OCI-LY3 (cell line): Measurements from ENCODE around the gene PLN.

ENCODE experiments used
- H2AFZ ChIP-seq: fragments of 200-600, 300-600 bp; shearing (Covaris generic); 2 replicates; pipeline ENCODE4 v1.6.0; 2014; ENCODE audit warnings: antibody characterized with exemption, low read depth, low read length
- H3K27ac ChIP-seq: fragments of 200-600, 300-600 bp; sonication (generic); 2 replicates; pipeline ENCODE4 v1.5.1; 2014; ENCODE audit warnings: mild to moderate bottlenecking, low read length, moderate library complexity, mixed read lengths
- H3K27me3 ChIP-seq: fragments of 200-600, 300-600 bp; sonication (generic); 2 replicates; pipeline ENCODE4 v1.6.1; 2014; ENCODE audit warnings: low read depth, low read length, mixed read lengths
- H3K36me3 ChIP-seq: fragments of 200-600, 300-600 bp; sonication (generic); replicated peaks from 2 replicates; pipeline ENCODE3; 2014; ENCODE audit warnings: low read depth, low read length, mixed read lengths
- H3K4me1 ChIP-seq: fragments of 300-600, 200-600 bp; sonication (generic); 2 replicates; pipeline ENCODE4 v1.6.1; 2014; ENCODE audit warnings: low read length, mixed read lengths
- H3K4me2 ChIP-seq: fragments of 200-600, 300-600 bp; sonication (generic); 2 replicates; pipeline ENCODE4 v1.6.1; 2014; ENCODE audit warnings: low read length, mixed read lengths
- H3K4me3 ChIP-seq: fragments of 300-600, 200-600 bp; sonication (generic); 2 replicates; pipeline ENCODE4 v1.5.1; 2014; ENCODE audit warnings: antibody characterized with exemption, mild to moderate bottlenecking, low read length, moderate library complexity
- H3K79me2 ChIP-seq: fragments of 300-600, 200-600 bp; shearing (Covaris generic); 2 replicates; pipeline ENCODE4 v1.6.1; 2014; ENCODE audit warnings: mild to moderate bottlenecking, low read length, mixed read lengths
- H3K9ac ChIP-seq: fragments of 300-600, 200-600 bp; shearing (Covaris generic); 2 replicates; pipeline ENCODE4 v1.6.0; 2014; ENCODE audit warnings: mild to moderate bottlenecking, low read length, moderate library complexity
- H3K9me3 ChIP-seq: fragments of 200-600, 300-600 bp; shearing (Covaris generic); 2 replicates; pipeline ENCODE4 v1.6.1; 2014; ENCODE audit warnings: low read length, mixed read lengths; ENCODE audit not compliant: insufficient read depth
- H4K20me1 ChIP-seq: fragments of 200-600, 300-600 bp; sonication (generic); 2 replicates; pipeline ENCODE4 v1.6.1; 2016; ENCODE audit warnings: low read length, mixed read lengths; ENCODE audit not compliant: insufficient read depth
- EZH2phosphoT487 ChIP-seq: fragments of 200-600 bp; shearing (Covaris generic); IDR thresholded peaks from 2 replicates; pipeline ENCODE4 v1.6.1; 2018; ENCODE audit warnings: antibody characterized with exemption, mixed run types, low read depth
- TF ChIP-seq, protein P1 (sequence below): fragments of 200-600, 300-600 bp; sonication (generic); IDR thresholded peaks from 2 replicates; pipeline ENCODE4 v1.5.1; 2014; ENCODE audit warnings: antibody characterized with exemption, low read length, low read depth

PLN gene

DNA sequence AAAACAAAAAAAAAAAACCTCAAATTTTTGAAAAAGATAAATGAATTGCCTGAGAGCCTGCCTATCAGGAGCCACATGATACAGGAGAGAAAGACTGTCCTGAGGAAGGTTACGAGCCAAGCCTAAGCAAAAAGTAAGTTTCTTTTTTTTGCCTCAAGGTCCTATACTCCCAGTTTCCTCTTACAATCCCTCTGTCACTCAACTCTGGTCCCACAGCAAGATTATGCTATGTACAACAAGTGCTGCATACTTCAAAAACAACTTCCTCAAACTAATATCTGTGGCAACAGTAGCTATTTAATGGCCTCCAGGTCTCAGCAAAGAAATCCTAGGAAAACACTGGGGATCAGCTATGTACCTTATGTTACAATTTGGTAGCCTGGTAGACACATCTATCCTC is 46.8 kb downstream of the PLN start:
- Histone ChIP-seq H2AFZ (no peak overlapping the region), H3K36me3 (no peaks in the 10 kb centered on the region), H3K4me1 (no peaks in the 10 kb centered on the region), H4K20me1 (no peaks in the 10 kb centered on the region), H3K27me3 (no peaks in the 10 kb centered on the region), H3K4me2 (no peak overlapping the region), H3K9ac (no peak overlapping the region), H3K9me3 (no peaks in the 10 kb centered on the region), H3K27ac (no peak overlapping the region), H3K4me3 (no peak overlapping the region), H3K79me2 (no peaks in the 10 kb centered on the region)
- no peak for TF ChIP-seq EZH2phosphoT487
- TF ChIP-seq, protein P1, sequence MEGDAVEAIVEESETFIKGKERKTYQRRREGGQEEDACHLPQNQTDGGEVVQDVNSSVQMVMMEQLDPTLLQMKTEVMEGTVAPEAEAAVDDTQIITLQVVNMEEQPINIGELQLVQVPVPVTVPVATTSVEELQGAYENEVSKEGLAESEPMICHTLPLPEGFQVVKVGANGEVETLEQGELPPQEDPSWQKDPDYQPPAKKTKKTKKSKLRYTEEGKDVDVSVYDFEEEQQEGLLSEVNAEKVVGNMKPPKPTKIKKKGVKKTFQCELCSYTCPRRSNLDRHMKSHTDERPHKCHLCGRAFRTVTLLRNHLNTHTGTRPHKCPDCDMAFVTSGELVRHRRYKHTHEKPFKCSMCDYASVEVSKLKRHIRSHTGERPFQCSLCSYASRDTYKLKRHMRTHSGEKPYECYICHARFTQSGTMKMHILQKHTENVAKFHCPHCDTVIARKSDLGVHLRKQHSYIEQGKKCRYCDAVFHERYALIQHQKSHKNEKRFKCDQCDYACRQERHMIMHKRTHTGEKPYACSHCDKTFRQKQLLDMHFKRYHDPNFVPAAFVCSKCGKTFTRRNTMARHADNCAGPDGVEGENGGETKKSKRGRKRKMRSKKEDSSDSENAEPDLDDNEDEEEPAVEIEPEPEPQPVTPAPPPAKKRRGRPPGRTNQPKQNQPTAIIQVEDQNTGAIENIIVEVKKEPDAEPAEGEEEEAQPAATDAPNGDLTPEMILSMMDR: no peak

DNA sequence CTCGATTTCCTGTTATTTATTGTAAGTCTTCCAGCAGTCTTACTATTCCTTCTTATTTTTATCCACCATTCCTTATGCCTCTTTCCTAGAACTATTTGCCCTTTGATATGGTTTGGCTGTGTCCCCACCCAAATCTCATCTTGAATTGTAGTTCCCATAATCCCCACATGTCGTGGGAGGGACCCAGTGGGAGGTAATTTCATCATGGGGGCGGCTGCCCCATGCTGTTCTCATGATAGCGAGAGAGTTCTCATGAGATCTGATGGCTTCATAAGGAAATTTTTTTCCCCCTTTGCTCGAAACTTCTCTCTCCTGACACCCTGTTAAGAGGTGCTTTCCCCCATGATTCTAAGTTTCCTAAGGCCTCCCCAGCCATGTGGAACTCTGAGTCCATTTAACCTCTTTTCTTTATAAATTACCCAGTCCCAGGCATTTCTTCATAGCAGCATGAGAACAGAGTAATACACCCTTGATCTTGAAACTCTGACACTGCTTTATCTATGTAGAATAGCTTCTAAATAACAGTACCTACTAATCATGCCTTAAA is 48.8 kb downstream of the PLN start:
- Histone ChIP-seq H3K9ac (no peak overlapping the region), H3K4me3 (no peak overlapping the region), H3K36me3 (no peaks in the 10 kb centered on the region), H3K27me3 (no peaks in the 10 kb centered on the region), H3K27ac (no peak overlapping the region), H3K4me1 (no peaks in the 10 kb centered on the region), H4K20me1 (no peaks in the 10 kb centered on the region), H3K4me2 (no peak overlapping the region), H3K79me2 (no peaks in the 10 kb centered on the region), H3K9me3 (no peaks in the 10 kb centered on the region), H2AFZ (no peak overlapping the region)
- TF ChIP-seq EZH2phosphoT487: no peak
- TF ChIP-seq, protein P1: no peak

DNA sequence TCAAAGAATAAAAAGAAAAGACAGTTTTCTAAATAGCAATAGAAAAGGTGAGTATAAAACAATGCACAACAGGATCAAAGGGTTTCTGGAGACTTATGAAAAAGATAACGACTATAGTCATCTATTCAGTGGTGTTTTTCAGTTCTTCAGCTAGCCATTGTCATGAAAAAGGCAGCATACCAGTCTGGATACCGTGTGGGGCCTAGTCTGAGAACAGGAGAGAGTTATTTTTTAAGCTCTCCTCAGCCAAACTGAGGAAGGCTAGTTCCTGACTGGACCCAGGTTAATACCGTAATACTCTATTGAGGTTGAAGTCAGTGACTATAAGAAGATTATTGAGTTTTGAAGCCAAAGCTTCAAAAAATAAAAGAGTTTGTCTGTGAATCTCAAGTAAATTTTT is 49.5 kb downstream of the PLN start:
- Histone ChIP-seq H3K27ac (no peak overlapping the region), H2AFZ (no peak overlapping the region), H3K36me3 (no peaks in the 10 kb centered on the region), H3K4me3 (no peak overlapping the region), H3K27me3 (no peaks in the 10 kb centered on the region), H3K4me2 (no peak overlapping the region), H3K9me3 (no peaks in the 10 kb centered on the region), H3K79me2 (no peaks in the 10 kb centered on the region), H3K9ac (no peak overlapping the region), H4K20me1 (no peaks in the 10 kb centered on the region), H3K4me1 (no peaks in the 10 kb centered on the region)
- no peak for TF ChIP-seq EZH2phosphoT487
- TF ChIP-seq, protein P1: no peak

DNA sequence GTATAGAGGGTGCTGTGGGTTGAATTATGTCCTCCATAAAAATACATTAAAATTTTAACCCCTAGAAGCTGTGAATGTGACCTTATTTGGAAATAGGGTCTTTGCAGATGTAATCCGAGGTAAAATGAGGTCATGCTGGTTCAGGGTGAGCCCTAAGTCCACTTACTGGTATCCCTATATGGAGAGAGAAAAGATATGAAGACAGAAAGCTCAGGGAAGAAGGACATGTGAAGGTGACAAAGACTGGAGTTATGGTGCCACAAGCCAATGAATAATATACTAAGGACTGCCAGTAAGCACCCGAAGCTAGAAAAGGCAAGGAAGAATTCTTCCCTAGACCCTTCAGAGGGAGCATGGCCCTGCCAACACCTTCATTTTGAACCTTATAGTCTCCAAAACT is 50.2 kb downstream of the PLN start:
- H3K27ac ChIP-seq: no peak overlapping the region
- H4K20me1 ChIP-seq: no peaks in the 10 kb centered on the region
- no peaks in the 10 kb centered on the region for H3K9me3 ChIP-seq
- no peak overlapping the region for H3K4me2 ChIP-seq
- no peak overlapping the region for H2AFZ ChIP-seq
- H3K36me3 ChIP-seq: no peaks in the 10 kb centered on the region
- TF ChIP-seq EZH2phosphoT487: no peak
- H3K4me3 ChIP-seq: no peak overlapping the region
- no peaks in the 10 kb centered on the region for H3K79me2 ChIP-seq
- no peak overlapping the region for H3K9ac ChIP-seq
- no peaks in the 10 kb centered on the region for H3K27me3 ChIP-seq
- no peaks in the 10 kb centered on the region for H3K4me1 ChIP-seq

DNA sequence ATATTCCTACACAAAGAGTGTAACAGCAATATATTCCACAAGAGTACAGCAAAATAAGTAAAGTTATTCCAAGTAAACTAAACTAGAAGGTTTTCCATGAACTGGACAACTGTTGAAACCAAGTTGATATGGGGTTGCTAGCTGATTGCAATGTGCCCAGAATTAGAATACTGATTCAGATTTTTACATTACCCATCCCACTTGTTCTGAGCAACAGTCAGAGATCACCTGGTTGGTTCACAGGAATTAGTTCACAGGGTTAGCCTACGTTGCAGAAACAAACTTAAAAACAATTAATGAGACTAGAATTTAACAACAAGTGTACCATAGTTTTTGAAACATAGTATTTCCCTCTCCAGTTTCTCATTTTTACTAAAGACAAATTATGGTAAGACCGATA is 54.2 kb downstream of the PLN start:
- H3K4me2 ChIP-seq: no peak overlapping the region
- no peaks in the 10 kb centered on the region for H3K4me1 ChIP-seq
- H3K27ac ChIP-seq: no peak overlapping the region
- no peaks in the 10 kb centered on the region for H4K20me1 ChIP-seq
- no peak overlapping the region for H2AFZ ChIP-seq
- H3K9ac ChIP-seq: no peak overlapping the region
- no peaks in the 10 kb centered on the region for H3K79me2 ChIP-seq
- H3K27me3 ChIP-seq: no peaks in the 10 kb centered on the region
- H3K36me3 ChIP-seq: no peaks in the 10 kb centered on the region
- TF ChIP-seq EZH2phosphoT487: no peak
- TF ChIP-seq, protein P1: no peak
- no peaks in the 10 kb centered on the region for H3K9me3 ChIP-seq
- H3K4me3 ChIP-seq: no peak overlapping the region
